Upper lobe of left lung (tissue), 4 donors: ENCODE measurements around the gene MTREX.
"Not testable (repeated sequence)": the region's sequence is repeated elsewhere in the genome, so short reads cannot be mapped to it uniquely, and the experiment has no call there.

Experiments
- CTCF ChIP-seq, 6 experiments: fragments of 450-650 bp in 4 of 6; fragments of 200-600 bp in 2 of 6; sonication (generic) in 2 of 6; IDR thresholded peaks; one replicate each; pipeline ENCODE4 v1.5.1; 2016 to 2019; ENCODE audit warnings: antibody characterized with exemption in 6 of 6
- EP300 ChIP-seq, 4 donors: sonication (generic); formaldehyde crosslinking; IDR thresholded peaks; one replicate each; pipeline ENCODE4 v1.5.1; 2017; ENCODE audit warnings: antibody characterized with exemption in 4 of 4, control low read depth in 2 of 4

DNA sequence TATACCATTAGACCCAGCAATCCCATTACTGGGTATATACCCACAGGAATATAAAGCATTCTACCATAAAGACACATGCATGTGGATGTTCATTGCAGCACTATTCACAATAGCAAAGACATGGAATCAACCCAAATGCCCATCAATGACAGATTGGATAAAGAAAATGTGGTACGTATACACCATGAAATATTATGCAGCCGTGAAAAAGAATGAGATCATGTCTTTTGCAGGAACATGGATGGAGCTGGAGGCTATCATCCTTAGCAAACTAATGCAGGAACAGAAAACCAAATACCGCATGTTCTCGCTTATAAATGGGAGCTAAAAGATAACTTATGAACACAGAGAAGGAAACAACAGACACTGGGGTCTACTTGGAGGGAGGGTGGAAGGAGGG is 10.4 kb downstream of the MTREX start:
- TF ChIP-seq CTCF, EP300 (IDR thresholded peaks at IDR 0.05): not testable (repeated sequence)
